Left lobe of liver (tissue), 1 donor: Measurements from ENCODE around the gene KRTAP1-5. TPM values are rescaled to one million over a fixed set of nuclear protein-coding genes. Genes with fewer than 3 reads are reported as not detected.

Source experiments
- total RNA-seq: library from RNA; stranded (reverse); gene quantifications from one replicate; pipeline ENCODE4 v1.2.1, GENCODE V29; 2021
- donor health status: DM: no; HTN: yes; CAD: no.

KRTAP1-5 gene
- total RNA-seq, 1 donor from 2014 or later: not detected

Other genes starting within 250 kb of the KRTAP1-5 start
- not detected for gene KRT27, start 244.7 kb downstream of the KRTAP1-5 start, total RNA-seq
- not detected for gene KRT28, start 227.2 kb downstream of the KRTAP1-5 start, total RNA-seq
- gene KRT10, start 204.6 kb downstream of the KRTAP1-5 start, total RNA-seq: 12.2 TPM
- gene KRT12, start 160.0 kb downstream of the KRTAP1-5 start, total RNA-seq: not detected
- gene KRT20, start 142.0 kb downstream of the KRTAP1-5 start, total RNA-seq: 0.40 TPM
- 0.13 TPM for gene KRT23, start 89.6 kb downstream of the KRTAP1-5 start, total RNA-seq
- gene KRT39, start 60.3 kb downstream of the KRTAP1-5 start, total RNA-seq: not detected
- not detected for gene KRT40, start 42.9 kb downstream of the KRTAP1-5 start, total RNA-seq
- not detected for gene KRTAP3-3, start 33.0 kb downstream of the KRTAP1-5 start, total RNA-seq
- gene KRTAP3-2, start 27.3 kb downstream of the KRTAP1-5 start, total RNA-seq: not detected
- not detected for gene KRTAP3-1, start 18.1 kb downstream of the KRTAP1-5 start, total RNA-seq
- gene KRTAP1-4, start 3.0 kb upstream of the KRTAP1-5 start, total RNA-seq: not detected
- gene KRTAP1-3, start 7.7 kb upstream of the KRTAP1-5 start, total RNA-seq: not detected
- not detected for gene KRTAP1-1, start 14.2 kb upstream of the KRTAP1-5 start, total RNA-seq
- not detected for gene KRTAP2-1, start 20.1 kb upstream of the KRTAP1-5 start, total RNA-seq
- gene KRTAP2-2, start 28.0 kb upstream of the KRTAP1-5 start, total RNA-seq: not detected
- gene KRTAP2-3, start 32.9 kb upstream of the KRTAP1-5 start, total RNA-seq: not detected
- gene KRTAP2-4, start 38.7 kb upstream of the KRTAP1-5 start, total RNA-seq: not detected
- gene KRTAP4-7, start 56.9 kb upstream of the KRTAP1-5 start, total RNA-seq: not detected
- not detected for gene KRTAP4-8, start 70.9 kb upstream of the KRTAP1-5 start, total RNA-seq
- gene KRTAP4-16, start 75.0 kb upstream of the KRTAP1-5 start, total RNA-seq: not detected
- gene KRTAP4-9, start 78.2 kb upstream of the KRTAP1-5 start, total RNA-seq: not detected
- gene KRTAP4-11, start 91.2 kb upstream of the KRTAP1-5 start, total RNA-seq: not detected
- gene KRTAP4-12, start 97.0 kb upstream of the KRTAP1-5 start, total RNA-seq: not detected
- not detected for gene KRTAP4-6, start 113.3 kb upstream of the KRTAP1-5 start, total RNA-seq
- gene KRTAP4-5, start 122.6 kb upstream of the KRTAP1-5 start, total RNA-seq: not detected
- not detected for gene KRTAP4-4, start 133.5 kb upstream of the KRTAP1-5 start, total RNA-seq
- gene KRTAP4-3, start 141.0 kb upstream of the KRTAP1-5 start, total RNA-seq: not detected
- gene KRTAP4-2, start 151.0 kb upstream of the KRTAP1-5 start, total RNA-seq: not detected
- not detected for gene KRTAP4-1, start 157.7 kb upstream of the KRTAP1-5 start, total RNA-seq
- not detected for gene KRTAP9-1, start 162.7 kb upstream of the KRTAP1-5 start, total RNA-seq
- not detected for gene KRTAP9-2, start 199.4 kb upstream of the KRTAP1-5 start, total RNA-seq
- not detected for gene KRTAP9-3, start 205.2 kb upstream of the KRTAP1-5 start, total RNA-seq
- not detected for gene KRTAP9-8, start 210.8 kb upstream of the KRTAP1-5 start, total RNA-seq
- not detected for gene KRTAP9-4, start 222.5 kb upstream of the KRTAP1-5 start, total RNA-seq
- not detected for gene KRTAP9-9, start 228.2 kb upstream of the KRTAP1-5 start, total RNA-seq
- gene KRTAP9-6, start 238.2 kb upstream of the KRTAP1-5 start, total RNA-seq: not detected
- gene KRTAP9-7, start 248.5 kb upstream of the KRTAP1-5 start, total RNA-seq: not detected